ENCODE results near the gene VAV3. TPM values are rescaled to one million over a fixed set of nuclear protein-coding genes. Genes with fewer than 3 reads are reported as not detected.

Gene VAV3, protein sequence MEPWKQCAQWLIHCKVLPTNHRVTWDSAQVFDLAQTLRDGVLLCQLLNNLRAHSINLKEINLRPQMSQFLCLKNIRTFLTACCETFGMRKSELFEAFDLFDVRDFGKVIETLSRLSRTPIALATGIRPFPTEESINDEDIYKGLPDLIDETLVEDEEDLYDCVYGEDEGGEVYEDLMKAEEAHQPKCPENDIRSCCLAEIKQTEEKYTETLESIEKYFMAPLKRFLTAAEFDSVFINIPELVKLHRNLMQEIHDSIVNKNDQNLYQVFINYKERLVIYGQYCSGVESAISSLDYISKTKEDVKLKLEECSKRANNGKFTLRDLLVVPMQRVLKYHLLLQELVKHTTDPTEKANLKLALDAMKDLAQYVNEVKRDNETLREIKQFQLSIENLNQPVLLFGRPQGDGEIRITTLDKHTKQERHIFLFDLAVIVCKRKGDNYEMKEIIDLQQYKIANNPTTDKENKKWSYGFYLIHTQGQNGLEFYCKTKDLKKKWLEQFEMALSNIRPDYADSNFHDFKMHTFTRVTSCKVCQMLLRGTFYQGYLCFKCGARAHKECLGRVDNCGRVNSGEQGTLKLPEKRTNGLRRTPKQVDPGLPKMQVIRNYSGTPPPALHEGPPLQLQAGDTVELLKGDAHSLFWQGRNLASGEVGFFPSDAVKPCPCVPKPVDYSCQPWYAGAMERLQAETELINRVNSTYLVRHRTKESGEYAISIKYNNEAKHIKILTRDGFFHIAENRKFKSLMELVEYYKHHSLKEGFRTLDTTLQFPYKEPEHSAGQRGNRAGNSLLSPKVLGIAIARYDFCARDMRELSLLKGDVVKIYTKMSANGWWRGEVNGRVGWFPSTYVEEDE
- total RNA-seq (10 to 100 TPM; 10.5 to 21.4 (median 14.4) TPM), polyA plus RNA-seq (10 to 100 TPM in 1 of 2 donors, 1 to 10 TPM in 1; 7.1 to 11.5 TPM)

DNA sequence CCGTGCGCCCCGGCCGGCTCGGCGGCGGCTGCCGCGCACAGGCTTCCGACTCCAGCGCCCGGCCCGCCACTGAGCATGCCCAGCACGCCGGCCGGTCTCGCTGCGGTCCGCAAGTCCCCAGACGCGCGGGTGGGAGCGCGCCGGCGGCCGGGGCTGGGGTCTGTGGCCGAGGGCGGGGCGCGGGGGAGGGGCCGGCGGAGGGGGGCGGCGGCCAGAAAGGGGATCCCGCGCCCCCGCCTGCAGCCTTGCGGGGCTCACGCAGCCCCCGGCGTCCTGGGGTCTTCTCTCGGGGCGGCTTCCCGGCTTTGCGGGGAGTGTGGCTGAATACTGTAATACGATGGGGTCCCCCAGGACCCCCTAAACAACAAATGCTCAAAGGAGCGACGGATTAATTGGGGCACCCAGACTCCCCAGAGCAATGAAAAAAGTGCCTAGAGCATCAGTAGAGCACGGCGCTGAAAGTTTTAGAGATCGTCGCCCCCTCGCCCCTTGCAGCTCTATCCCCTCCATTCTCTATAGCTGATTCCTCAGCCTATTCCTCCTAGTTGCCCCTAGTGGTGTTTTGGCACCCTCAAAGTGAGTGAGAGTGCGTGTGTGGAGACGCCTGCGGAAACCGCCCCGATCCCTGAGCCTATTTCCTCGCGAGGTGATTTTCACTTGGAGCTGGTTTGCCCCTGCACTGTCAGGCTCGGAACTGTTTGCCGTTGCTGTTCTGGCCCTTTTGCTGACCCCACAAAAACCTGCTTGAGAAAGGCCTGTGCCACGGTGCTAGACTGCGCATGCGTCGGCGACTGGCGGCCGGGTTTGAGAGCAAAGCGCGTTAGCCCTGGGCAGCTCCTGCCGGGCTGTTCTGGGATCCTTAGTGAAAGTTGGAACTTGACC is at the start of gene VAV3:
VAV3 (minus strand) TSS at position 71 of the 882 bp plus-strand sequence. CDS start 311 bp downstream, outside the sequence.
- H3K4me1 ChIP-seq: no peaks in the 10 kb centered on the region
- DNase-seq (peak; percentile 11 to 79 (median 46)), FAIRE-seq (no peak), ATAC-seq (peak in 3 of 4 donors; percentile 71 to 78 (median 75))
- no peaks in the 10 kb centered on the region for H3K36me3 ChIP-seq
- H3K4me3 ChIP-seq: peak within 1 kb of the TSS in 3 of 4 donors; percentile 22 to 51 (median 26)
- H3K27me3 ChIP-seq: peaks cover 0 to 3% (median under 1%) of the 10 kb centered on the region in 4 donors
- H3K9me3 ChIP-seq: no peaks in the 10 kb centered on the region
- H3K27ac ChIP-seq: peak within 1 kb of the TSS in 2 of 4 donors; percentile 19 to 33
- TF ChIP-seq, protein P1, sequence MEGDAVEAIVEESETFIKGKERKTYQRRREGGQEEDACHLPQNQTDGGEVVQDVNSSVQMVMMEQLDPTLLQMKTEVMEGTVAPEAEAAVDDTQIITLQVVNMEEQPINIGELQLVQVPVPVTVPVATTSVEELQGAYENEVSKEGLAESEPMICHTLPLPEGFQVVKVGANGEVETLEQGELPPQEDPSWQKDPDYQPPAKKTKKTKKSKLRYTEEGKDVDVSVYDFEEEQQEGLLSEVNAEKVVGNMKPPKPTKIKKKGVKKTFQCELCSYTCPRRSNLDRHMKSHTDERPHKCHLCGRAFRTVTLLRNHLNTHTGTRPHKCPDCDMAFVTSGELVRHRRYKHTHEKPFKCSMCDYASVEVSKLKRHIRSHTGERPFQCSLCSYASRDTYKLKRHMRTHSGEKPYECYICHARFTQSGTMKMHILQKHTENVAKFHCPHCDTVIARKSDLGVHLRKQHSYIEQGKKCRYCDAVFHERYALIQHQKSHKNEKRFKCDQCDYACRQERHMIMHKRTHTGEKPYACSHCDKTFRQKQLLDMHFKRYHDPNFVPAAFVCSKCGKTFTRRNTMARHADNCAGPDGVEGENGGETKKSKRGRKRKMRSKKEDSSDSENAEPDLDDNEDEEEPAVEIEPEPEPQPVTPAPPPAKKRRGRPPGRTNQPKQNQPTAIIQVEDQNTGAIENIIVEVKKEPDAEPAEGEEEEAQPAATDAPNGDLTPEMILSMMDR (IDR thresholded peaks at IDR 0.05): no peak
- intact Hi-C loops (cut with DNase I): no loop called here
- 1% methylated on average over 59 to 73 of the region's 73 CpGs for WGBS, 2 donors

DNA sequence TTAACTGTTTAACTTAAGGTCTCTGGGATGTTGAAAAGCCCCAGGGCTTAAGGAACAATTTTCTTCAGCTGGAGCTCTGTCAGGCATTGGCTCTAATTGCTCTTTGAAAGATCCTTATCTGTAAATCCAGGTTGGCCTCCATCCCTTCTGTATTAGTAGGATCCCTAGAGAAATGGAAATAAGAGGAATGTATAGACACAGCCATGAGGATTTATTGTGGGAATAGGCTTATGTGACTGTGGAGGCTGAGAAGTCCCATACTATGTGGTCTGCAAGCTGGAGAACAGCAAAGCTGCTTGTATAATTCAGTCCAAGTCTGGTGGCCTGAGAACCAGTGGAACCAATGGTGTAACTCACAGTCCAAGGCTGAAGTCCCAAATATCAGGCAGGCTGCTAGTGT is 47.6 kb upstream of the VAV3 start:
- Histone ChIP-seq H3K4me1 (no peaks in the 10 kb centered on the region), H3K27ac (no peak overlapping the region), H3K36me3 (no peaks in the 10 kb centered on the region), H3K9me3 (no peaks in the 10 kb centered on the region), H3K4me3 (no peak overlapping the region), H3K27me3 (no peaks in the 10 kb centered on the region)
- TF ChIP-seq, protein P1 (IDR thresholded peaks at IDR 0.05): no peak
- FAIRE-seq (no peak), DNase-seq (no peak), ATAC-seq (no peak)
- intact Hi-C loops (cut with DNase I): no loop called here

DNA sequence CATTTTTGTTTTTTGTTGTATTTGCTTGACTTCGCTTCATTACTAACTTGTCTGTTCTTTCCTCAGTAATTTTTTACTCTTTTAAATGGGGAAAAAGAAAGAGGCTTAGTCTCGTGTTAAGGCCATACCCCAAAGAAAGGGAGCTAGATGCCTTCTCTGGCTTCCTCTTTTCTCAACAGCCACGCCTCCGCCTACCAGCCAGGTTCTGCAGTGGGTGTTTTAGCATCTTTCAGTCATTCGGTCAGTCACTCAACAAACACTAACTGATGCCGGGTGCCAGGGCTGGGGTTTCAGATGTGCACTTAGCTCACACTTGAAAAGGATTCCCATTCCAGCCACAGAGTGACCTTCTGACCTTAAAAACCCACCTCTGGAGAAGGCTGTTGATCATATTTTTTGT is 46.3 kb upstream of the VAV3 start:
- ATAC-seq (no peak), DNase-seq (no peak), FAIRE-seq (no peak)
- H3K27ac ChIP-seq: no peak overlapping the region
- no peaks in the 10 kb centered on the region for H3K9me3 ChIP-seq
- TF ChIP-seq, protein P1 (IDR thresholded peaks at IDR 0.05): no peak
- no peaks in the 10 kb centered on the region for H3K4me1 ChIP-seq
- H3K36me3 ChIP-seq: no peaks in the 10 kb centered on the region
- 68 to 80% methylated on average over 6 of the region's 6 CpGs for WGBS, 2 donors
- intact Hi-C loops (cut with DNase I): no loop called here
- no peaks in the 10 kb centered on the region for H3K27me3 ChIP-seq
- H3K4me3 ChIP-seq: no peak overlapping the region

DNA sequence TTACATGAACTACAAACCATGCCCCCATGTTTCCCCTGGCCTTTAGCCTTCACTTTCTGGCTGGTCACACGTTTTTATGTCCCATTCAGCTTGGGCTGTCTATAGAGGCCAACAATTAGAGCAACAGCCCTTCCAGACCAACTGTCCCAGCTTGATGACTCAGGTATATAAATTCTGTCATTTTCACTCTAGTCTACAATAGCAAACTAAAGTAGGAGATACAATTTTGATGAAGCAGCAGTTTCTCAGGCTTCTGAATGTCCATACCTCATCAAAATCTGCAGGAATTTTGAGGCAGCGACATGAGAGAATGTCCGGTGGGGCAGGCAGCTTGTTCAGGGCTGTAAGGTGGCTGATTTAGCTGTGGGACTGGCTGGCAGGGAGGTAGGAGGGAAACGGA is 45.6 kb upstream of the VAV3 start:
- 59 to 70% methylated on average over 4 of the region's 4 CpGs for WGBS, 2 donors
- ATAC-seq (no peak), DNase-seq (no peak), FAIRE-seq (no peak)
- no peak overlapping the region for H3K27ac ChIP-seq
- H3K4me1 ChIP-seq: no peaks in the 10 kb centered on the region
- no peak overlapping the region for H3K4me3 ChIP-seq
- no peaks in the 10 kb centered on the region for H3K36me3 ChIP-seq
- TF ChIP-seq, protein P1 (IDR thresholded peaks at IDR 0.05): no peak
- H3K27me3 ChIP-seq: no peaks in the 10 kb centered on the region
- intact Hi-C loops (cut with DNase I): no loop called here
- no peaks in the 10 kb centered on the region for H3K9me3 ChIP-seq

All from pancreas (tissue), 10 donors.